HepG2 (cell line): ENCODE measurements around the gene FOXS1. TPM values are rescaled to one million over a fixed set of nuclear protein-coding genes. Genes with fewer than 3 reads are reported as not detected.

Source experiments
- FOXM1 ChIP-seq: sonication (generic); formaldehyde crosslinking; IDR thresholded peaks from 2 replicates; pipeline ENCODE4 v1.5.0; 2020; ENCODE audit warnings: missing genetic modification reagents
- GZF1 ChIP-seq: sonication (generic); formaldehyde crosslinking; IDR thresholded peaks from 2 replicates; pipeline ENCODE4 v1.5.1; 2020; ENCODE audit warnings: mild to moderate bottlenecking, missing genetic modification reagents
- HMGA1 ChIP-seq: sonication (generic); formaldehyde crosslinking; conservative IDR thresholded peaks from 2 replicates; pipeline ENCODE4 v1.4.0; 2020; ENCODE audit warnings: missing genetic modification reagents
- KAT8 ChIP-seq: IDR thresholded peaks from 2 replicates; pipeline ENCODE4 v1.6.1; 2016; ENCODE audit warnings: missing genetic modification reagents, missing compliant biosample characterization
- MATR3 ChIP-seq: sonication (generic); formaldehyde crosslinking; IDR thresholded peaks from 2 replicates; pipeline ENCODE4 v1.4.0; 2020; ENCODE audit warnings: missing genetic modification reagents
- NFYB ChIP-seq: sonication (generic); formaldehyde crosslinking; IDR thresholded peaks from 2 replicates; pipeline ENCODE4 v1.4.0; 2020; ENCODE audit warnings: missing genetic modification reagents
- SIN3B ChIP-seq: fragments of 150-350 bp; IDR thresholded peaks from 2 replicates; pipeline ENCODE4 v1.6.1; 2014; ENCODE audit warnings: low read length
- WIZ ChIP-seq: sonication (generic); formaldehyde crosslinking; IDR thresholded peaks from 2 replicates; pipeline ENCODE4 v1.5.1; 2020; ENCODE audit warnings: mild to moderate bottlenecking, missing genetic modification reagents
- ZNF333 ChIP-seq: sonication (generic); formaldehyde crosslinking; IDR thresholded peaks from 2 replicates; pipeline ENCODE4 v1.4.0; 2020; ENCODE audit warnings: mild to moderate bottlenecking, missing genetic modification reagents, borderline replicate concordance
- ZNF775 ChIP-seq: sonication (generic); formaldehyde crosslinking; IDR thresholded peaks from 2 replicates; pipeline ENCODE4 v1.4.0; 2020; ENCODE audit warnings: missing genetic modification reagents, mild to moderate bottlenecking, moderate library complexity, borderline replicate concordance
- polyA plus RNA-seq, 8 experiments: library from polyadenylated mRNA; depleted of rRNA in 3 of 8; stranded (reverse) in 7 of 8; unstranded in 1 of 8; fragments of >200 nt; fragmentation: Illumina TruSeq in 4 of 8; extraction: Trizol in 4 of 8; gene quantifications; 2 replicates each; pipeline versions ENCODE4 v1.2.1 to v1.2.3, GENCODE V29; 2011 to 2016; ENCODE audit warnings: low read depth in 4 of 8, missing spikeins in 1 of 8, mixed read lengths in 1 of 8; ENCODE audit not compliant: insufficient read depth in 1 of 8
- total RNA-seq, 5 experiments: library from RNA; depleted of rRNA; stranded (reverse); fragments of >200 nt; fragmentation: Illumina TruSeq; extraction: Trizol; gene quantifications; 2 replicates each; pipeline ENCODE4 v1.2.3, GENCODE V29; 2016; ENCODE audit warnings: low read depth in 1 of 5
- TF ChIP-seq, protein P1 (sequence below): sonication (generic); formaldehyde crosslinking; IDR thresholded peaks from one replicate; pipeline ENCODE4 v1.5.1; 2020; ENCODE audit warnings: mild to moderate bottlenecking, missing genetic modification reagents; ENCODE audit errors: not compliant biosample characterization
- TF ChIP-seq, protein P2 (sequence below): sonication (generic); formaldehyde crosslinking; conservative IDR thresholded peaks from 2 replicates; pipeline ENCODE4 v1.4.0; 2020; ENCODE audit warnings: missing genetic modification reagents
- TF ChIP-seq, protein P3 (sequence below): IDR thresholded peaks from 2 replicates; pipeline ENCODE4 v1.6.1; 2016; ENCODE audit warnings: mild to moderate bottlenecking
- TF ChIP-seq, protein P4 (sequence below): sonication (generic); formaldehyde crosslinking; IDR thresholded peaks from 2 replicates; pipeline ENCODE4 v1.4.0; 2020; ENCODE audit warnings: missing genetic modification reagents, borderline replicate concordance
- TF ChIP-seq, protein P5 (sequence below): sonication (generic); formaldehyde crosslinking; IDR thresholded peaks from 2 replicates; pipeline ENCODE4 v1.8.0; 2022; ENCODE audit warnings: mild to moderate bottlenecking, missing genetic modification reagents

The FOXS1 gene
- total and polyA plus RNA-seq, 2 of the 13 experiments (the other 11 are each of a cell fraction or from before 2014, with no cell fraction given), result not detected

DNA sequence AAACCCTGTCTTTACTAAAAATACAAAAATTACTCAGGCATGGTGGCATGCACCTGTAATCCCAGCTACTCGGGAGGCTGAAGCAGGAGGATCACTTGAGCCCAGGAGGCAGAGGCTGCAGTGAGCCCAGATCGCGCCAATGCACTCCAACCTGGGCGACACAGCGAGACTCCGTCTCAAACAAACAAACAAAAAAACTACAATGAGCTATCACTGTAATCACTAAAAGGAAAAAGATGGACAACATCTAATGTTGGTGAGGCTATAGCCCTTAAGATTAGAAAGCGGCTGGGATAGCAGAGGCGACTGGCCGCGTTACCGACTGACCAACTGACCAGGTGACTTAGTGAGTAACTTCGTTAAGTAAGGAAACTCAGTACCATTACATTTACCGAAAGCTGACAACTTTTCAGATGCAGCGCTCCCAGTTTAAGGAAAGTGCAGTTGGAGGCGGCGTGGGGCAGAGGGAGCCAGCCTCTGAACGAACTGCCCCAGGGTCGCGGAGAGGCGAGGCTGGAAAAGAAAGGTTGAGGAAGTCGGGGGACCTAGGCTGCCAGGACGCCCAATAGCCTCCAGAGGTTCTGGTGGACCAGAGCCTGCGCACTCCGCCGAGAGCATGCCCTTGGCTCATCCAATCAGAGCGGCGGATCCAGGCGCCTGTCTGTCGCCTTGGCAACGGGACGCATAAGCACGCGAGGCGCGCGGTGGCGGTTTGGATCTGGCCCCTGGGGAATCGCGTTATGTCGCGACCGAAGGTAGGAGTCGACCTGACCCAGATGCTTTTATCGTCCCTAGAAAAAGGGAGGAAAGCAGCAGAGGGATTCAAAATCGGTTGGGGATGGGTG, 34.0 kb upstream of the FOXS1 start (continued):
- TF ChIP-seq, protein P1, sequence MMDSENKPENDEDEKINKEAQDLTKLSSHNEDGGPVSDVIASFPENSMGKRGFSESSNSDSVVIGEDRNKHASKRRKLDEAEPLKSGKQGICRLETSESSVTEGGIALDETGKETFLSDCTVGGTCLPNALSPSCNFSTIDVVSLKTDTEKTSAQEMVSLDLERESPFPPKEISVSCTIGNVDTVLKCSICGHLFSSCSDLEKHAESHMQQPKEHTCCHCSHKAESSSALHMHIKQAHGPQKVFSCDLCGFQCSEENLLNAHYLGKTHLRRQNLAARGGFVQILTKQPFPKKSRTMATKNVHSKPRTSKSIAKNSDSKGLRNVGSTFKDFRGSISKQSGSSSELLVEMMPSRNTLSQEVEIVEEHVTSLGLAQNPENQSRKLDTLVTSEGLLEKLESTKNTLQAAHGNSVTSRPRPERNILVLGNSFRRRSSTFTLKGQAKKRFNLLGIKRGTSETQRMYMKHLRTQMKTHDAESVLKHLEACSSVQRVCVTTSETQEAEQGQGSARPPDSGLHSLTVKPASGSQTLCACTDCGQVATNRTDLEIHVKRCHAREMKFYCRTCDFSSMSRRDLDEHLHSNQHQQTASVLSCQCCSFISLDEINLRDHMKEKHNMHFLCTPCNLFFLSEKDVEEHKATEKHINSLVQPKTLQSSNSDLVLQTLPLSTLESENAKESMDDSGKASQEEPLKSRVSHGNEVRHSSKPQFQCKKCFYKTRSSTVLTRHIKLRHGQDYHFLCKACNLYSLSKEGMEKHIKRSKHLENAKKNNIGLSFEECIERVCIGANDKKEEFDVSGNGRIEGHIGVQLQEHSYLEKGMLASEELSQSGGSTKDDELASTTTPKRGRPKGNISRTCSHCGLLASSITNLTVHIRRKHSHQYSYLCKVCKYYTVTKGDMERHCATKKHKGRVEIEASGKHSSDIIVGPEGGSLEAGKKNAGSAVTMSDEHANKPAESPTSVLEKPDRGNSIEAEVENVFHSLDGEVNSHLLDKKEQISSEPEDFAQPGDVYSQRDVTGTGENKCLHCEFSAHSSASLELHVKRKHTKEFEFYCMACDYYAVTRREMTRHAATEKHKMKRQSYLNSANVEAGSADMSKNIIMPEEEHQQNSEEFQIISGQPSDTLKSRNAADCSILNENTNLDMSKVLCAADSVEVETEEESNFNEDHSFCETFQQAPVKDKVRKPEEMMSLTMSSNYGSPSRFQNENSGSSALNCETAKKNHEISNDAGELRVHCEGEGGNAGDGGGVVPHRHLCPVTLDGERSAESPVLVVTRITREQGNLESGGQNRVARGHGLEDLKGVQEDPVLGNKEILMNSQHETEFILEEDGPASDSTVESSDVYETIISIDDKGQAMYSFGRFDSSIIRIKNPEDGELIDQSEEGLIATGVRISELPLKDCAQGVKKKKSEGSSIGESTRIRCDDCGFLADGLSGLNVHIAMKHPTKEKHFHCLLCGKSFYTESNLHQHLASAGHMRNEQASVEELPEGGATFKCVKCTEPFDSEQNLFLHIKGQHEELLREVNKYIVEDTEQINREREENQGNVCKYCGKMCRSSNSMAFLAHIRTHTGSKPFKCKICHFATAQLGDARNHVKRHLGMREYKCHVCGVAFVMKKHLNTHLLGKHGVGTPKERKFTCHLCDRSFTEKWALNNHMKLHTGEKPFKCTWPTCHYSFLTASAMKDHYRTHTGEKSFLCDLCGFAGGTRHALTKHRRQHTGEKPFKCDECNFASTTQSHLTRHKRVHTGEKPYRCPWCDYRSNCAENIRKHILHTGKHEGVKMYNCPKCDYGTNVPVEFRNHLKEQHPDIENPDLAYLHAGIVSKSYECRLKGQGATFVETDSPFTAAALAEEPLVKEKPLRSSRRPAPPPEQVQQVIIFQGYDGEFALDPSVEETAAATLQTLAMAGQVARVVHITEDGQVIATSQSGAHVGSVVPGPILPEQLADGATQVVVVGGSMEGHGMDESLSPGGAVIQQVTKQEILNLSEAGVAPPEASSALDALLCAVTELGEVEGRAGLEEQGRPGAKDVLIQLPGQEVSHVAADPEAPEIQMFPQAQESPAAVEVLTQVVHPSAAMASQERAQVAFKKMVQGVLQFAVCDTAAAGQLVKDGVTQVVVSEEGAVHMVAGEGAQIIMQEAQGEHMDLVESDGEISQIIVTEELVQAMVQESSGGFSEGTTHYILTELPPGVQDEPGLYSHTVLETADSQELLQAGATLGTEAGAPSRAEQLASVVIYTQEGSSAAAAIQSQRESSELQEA (CRISPR knock-in tag), result peak; percentile 16
- no peak for TF ChIP-seq FOXM1 (CRISPR knock-in tag)
- no peak for TF ChIP-seq MATR3 (CRISPR knock-in tag)
- TF ChIP-seq, protein P2, sequence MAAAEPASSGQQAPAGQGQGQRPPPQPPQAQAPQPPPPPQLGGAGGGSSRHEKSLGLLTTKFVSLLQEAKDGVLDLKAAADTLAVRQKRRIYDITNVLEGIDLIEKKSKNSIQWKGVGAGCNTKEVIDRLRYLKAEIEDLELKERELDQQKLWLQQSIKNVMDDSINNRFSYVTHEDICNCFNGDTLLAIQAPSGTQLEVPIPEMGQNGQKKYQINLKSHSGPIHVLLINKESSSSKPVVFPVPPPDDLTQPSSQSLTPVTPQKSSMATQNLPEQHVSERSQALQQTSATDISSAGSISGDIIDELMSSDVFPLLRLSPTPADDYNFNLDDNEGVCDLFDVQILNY (CRISPR knock-in tag), result no peak
- peak; percentile 67 for TF ChIP-seq KAT8 (CRISPR knock-in tag)
- TF ChIP-seq GZF1 (CRISPR knock-in tag), result 0 out of 2 replicates have a peak, but pooled peaks have one; percentile 29
- TF ChIP-seq, protein P3, sequence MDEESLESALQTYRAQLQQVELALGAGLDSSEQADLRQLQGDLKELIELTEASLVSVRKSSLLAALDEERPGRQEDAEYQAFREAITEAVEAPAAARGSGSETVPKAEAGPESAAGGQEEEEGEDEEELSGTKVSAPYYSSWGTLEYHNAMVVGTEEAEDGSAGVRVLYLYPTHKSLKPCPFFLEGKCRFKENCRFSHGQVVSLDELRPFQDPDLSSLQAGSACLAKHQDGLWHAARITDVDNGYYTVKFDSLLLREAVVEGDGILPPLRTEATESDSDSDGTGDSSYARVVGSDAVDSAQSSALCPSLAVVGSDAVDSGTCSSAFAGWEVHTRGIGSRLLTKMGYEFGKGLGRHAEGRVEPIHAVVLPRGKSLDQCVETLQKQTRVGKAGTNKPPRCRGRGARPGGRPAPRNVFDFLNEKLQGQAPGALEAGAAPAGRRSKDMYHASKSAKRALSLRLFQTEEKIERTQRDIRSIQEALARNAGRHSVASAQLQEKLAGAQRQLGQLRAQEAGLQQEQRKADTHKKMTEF (CRISPR knock-in tag), result peak; percentile 76; the same call in 1 of the 2 replicates
- TF ChIP-seq ZNF333 (CRISPR knock-in tag), result peak; percentile 55; the same call in 1 of the 2 replicates
- no peak for TF ChIP-seq SIN3B
- TF ChIP-seq, protein P4, sequence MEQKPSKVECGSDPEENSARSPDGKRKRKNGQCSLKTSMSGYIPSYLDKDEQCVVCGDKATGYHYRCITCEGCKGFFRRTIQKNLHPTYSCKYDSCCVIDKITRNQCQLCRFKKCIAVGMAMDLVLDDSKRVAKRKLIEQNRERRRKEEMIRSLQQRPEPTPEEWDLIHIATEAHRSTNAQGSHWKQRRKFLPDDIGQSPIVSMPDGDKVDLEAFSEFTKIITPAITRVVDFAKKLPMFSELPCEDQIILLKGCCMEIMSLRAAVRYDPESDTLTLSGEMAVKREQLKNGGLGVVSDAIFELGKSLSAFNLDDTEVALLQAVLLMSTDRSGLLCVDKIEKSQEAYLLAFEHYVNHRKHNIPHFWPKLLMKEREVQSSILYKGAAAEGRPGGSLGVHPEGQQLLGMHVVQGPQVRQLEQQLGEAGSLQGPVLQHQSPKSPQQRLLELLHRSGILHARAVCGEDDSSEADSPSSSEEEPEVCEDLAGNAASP, result peak; percentile 41; the same call in 1 of the 2 replicates
- TF ChIP-seq ZNF775 (CRISPR knock-in tag), result no peak
- 0 out of 2 replicates have a peak, but pooled peaks have one; percentile 97 for TF ChIP-seq HMGA1
- TF ChIP-seq, protein P5, sequence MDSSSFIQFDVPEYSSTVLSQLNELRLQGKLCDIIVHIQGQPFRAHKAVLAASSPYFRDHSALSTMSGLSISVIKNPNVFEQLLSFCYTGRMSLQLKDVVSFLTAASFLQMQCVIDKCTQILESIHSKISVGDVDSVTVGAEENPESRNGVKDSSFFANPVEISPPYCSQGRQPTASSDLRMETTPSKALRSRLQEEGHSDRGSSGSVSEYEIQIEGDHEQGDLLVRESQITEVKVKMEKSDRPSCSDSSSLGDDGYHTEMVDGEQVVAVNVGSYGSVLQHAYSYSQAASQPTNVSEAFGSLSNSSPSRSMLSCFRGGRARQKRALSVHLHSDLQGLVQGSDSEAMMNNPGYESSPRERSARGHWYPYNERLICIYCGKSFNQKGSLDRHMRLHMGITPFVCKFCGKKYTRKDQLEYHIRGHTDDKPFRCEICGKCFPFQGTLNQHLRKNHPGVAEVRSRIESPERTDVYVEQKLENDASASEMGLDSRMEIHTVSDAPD (CRISPR knock-in tag), result no peak
- peak; percentile 87 for TF ChIP-seq NFYB (CRISPR knock-in tag)
- no peak for TF ChIP-seq WIZ (CRISPR knock-in tag)
